OCI-LY3 (cell line): Measurements from ENCODE around the gene BCL11B.

Experiments used
- H2AFZ ChIP-seq: fragments of 200-600, 300-600 bp; shearing (Covaris generic); 2 replicates; pipeline ENCODE4 v1.6.0; 2014; ENCODE audit warnings: antibody characterized with exemption, low read depth, low read length
- H3K27ac ChIP-seq: fragments of 200-600, 300-600 bp; sonication (generic); 2 replicates; pipeline ENCODE4 v1.5.1; 2014; ENCODE audit warnings: mild to moderate bottlenecking, low read length, moderate library complexity, mixed read lengths
- H3K27me3 ChIP-seq: fragments of 200-600, 300-600 bp; sonication (generic); 2 replicates; pipeline ENCODE4 v1.6.1; 2014; ENCODE audit warnings: low read depth, low read length, mixed read lengths
- H3K36me3 ChIP-seq: fragments of 200-600, 300-600 bp; sonication (generic); replicated peaks from 2 replicates; pipeline ENCODE3; 2014; ENCODE audit warnings: low read depth, low read length, mixed read lengths
- H3K4me1 ChIP-seq: fragments of 300-600, 200-600 bp; sonication (generic); 2 replicates; pipeline ENCODE4 v1.6.1; 2014; ENCODE audit warnings: low read length, mixed read lengths
- H3K4me2 ChIP-seq: fragments of 200-600, 300-600 bp; sonication (generic); 2 replicates; pipeline ENCODE4 v1.6.1; 2014; ENCODE audit warnings: low read length, mixed read lengths
- H3K4me3 ChIP-seq: fragments of 300-600, 200-600 bp; sonication (generic); 2 replicates; pipeline ENCODE4 v1.5.1; 2014; ENCODE audit warnings: antibody characterized with exemption, mild to moderate bottlenecking, low read length, moderate library complexity
- H3K79me2 ChIP-seq: fragments of 300-600, 200-600 bp; shearing (Covaris generic); 2 replicates; pipeline ENCODE4 v1.6.1; 2014; ENCODE audit warnings: mild to moderate bottlenecking, low read length, mixed read lengths
- H3K9ac ChIP-seq: fragments of 300-600, 200-600 bp; shearing (Covaris generic); 2 replicates; pipeline ENCODE4 v1.6.0; 2014; ENCODE audit warnings: mild to moderate bottlenecking, low read length, moderate library complexity
- H3K9me3 ChIP-seq: fragments of 200-600, 300-600 bp; shearing (Covaris generic); 2 replicates; pipeline ENCODE4 v1.6.1; 2014; ENCODE audit warnings: low read length, mixed read lengths; ENCODE audit not compliant: insufficient read depth
- H4K20me1 ChIP-seq: fragments of 200-600, 300-600 bp; sonication (generic); 2 replicates; pipeline ENCODE4 v1.6.1; 2016; ENCODE audit warnings: low read length, mixed read lengths; ENCODE audit not compliant: insufficient read depth
- CTCF ChIP-seq: fragments of 200-600, 300-600 bp; sonication (generic); IDR thresholded peaks from 2 replicates; pipeline ENCODE4 v1.5.1; 2014; ENCODE audit warnings: antibody characterized with exemption, low read length, low read depth
- EZH2phosphoT487 ChIP-seq: fragments of 200-600 bp; shearing (Covaris generic); IDR thresholded peaks from 2 replicates; pipeline ENCODE4 v1.6.1; 2018; ENCODE audit warnings: antibody characterized with exemption, mixed run types, low read depth

Gene BCL11B

GRCh38 chr14:99208318-99208717 is 63.7 kb downstream of the BCL11B start:
- H3K9me3 ChIP-seq = no peaks in the 10 kb centered on the region
- no peak overlapping the region for H3K27ac ChIP-seq
- TF ChIP-seq CTCF (no peak), EZH2phosphoT487 (no peak)
- H3K4me3 ChIP-seq = no peak overlapping the region
- H3K9ac ChIP-seq = no peak overlapping the region
- H3K4me2 ChIP-seq = no peak overlapping the region
- H2AFZ ChIP-seq = no peak overlapping the region
- no peaks in the 10 kb centered on the region for H4K20me1 ChIP-seq
- H3K4me1 ChIP-seq = no peaks in the 10 kb centered on the region
- no peaks in the 10 kb centered on the region for H3K27me3 ChIP-seq
- H3K36me3 ChIP-seq = no peaks in the 10 kb centered on the region
- no peaks in the 10 kb centered on the region for H3K79me2 ChIP-seq

- no peaks in the 10 kb centered on the region for H3K27me3 ChIP-seq
- no peak overlapping the region for H2AFZ ChIP-seq
- H3K79me2 ChIP-seq = no peaks in the 10 kb centered on the region
- no peak overlapping the region for H3K4me2 ChIP-seq
- H3K4me3 ChIP-seq = no peak overlapping the region
- no peaks in the 10 kb centered on the region for H3K9me3 ChIP-seq
- H3K4me1 ChIP-seq = no peaks in the 10 kb centered on the region
- no peaks in the 10 kb centered on the region for H4K20me1 ChIP-seq
- TF ChIP-seq CTCF (no peak), EZH2phosphoT487 (no peak)
- H3K27ac ChIP-seq = no peak overlapping the region
- no peaks in the 10 kb centered on the region for H3K36me3 ChIP-seq
- no peak overlapping the region for H3K9ac ChIP-seq
Observed at GRCh38 chr14:99207456-99207855, 64.5 kb downstream of the BCL11B start.

- H3K79me2 ChIP-seq = no peaks in the 10 kb centered on the region
- no peaks in the 10 kb centered on the region for H3K4me1 ChIP-seq
- no peak overlapping the region for H3K4me3 ChIP-seq
- no peak overlapping the region for H2AFZ ChIP-seq
- H3K9ac ChIP-seq = no peak overlapping the region
- H3K27ac ChIP-seq = no peak overlapping the region
- H3K27me3 ChIP-seq = no peaks in the 10 kb centered on the region
- H3K9me3 ChIP-seq = no peaks in the 10 kb centered on the region
- no peaks in the 10 kb centered on the region for H4K20me1 ChIP-seq
- H3K4me2 ChIP-seq = no peak overlapping the region
- H3K36me3 ChIP-seq = no peaks in the 10 kb centered on the region
- TF ChIP-seq CTCF = no peak
- TF ChIP-seq EZH2phosphoT487 = no peak
Observed at GRCh38 chr14:99206090-99206489, 65.9 kb downstream of the BCL11B start.

GRCh38 chr14:99205086-99205688 is 66.8 kb downstream of the BCL11B start:
- Histone ChIP-seq H3K4me1 (no peaks in the 10 kb centered on the region), H3K4me2 (no peak overlapping the region), H3K27ac (no peak overlapping the region), H3K4me3 (no peak overlapping the region), H3K9me3 (no peaks in the 10 kb centered on the region), H3K36me3 (no peaks in the 10 kb centered on the region), H2AFZ (no peak overlapping the region), H4K20me1 (no peaks in the 10 kb centered on the region), H3K79me2 (no peaks in the 10 kb centered on the region), H3K9ac (no peak overlapping the region), H3K27me3 (no peaks in the 10 kb centered on the region)
- TF ChIP-seq EZH2phosphoT487 = no peak
